Neural progenitor cell (in vitro differentiated cells): Measurements from ENCODE around the gene TNNC2. TPM values are rescaled to one million over a fixed set of nuclear protein-coding genes. Genes with fewer than 3 reads are reported as not detected.

Experiments
- DNase-seq: peaks from one replicate; pipeline ENCODE4 v3.0.0-alpha.2; 2016; ENCODE audit warnings: low spot score
- H2AFZ ChIP-seq: fragments of 200-600 bp; sonication (generic); replicated peaks from 2 replicates; pipeline ENCODE4 v1.6.1; 2016; ENCODE audit warnings: antibody characterized with exemption
- H3F3A ChIP-seq: fragments of 200-600 bp; sonication (generic); 2 replicates; pipeline ENCODE4 v1.6.1; 2016; ENCODE audit warnings: antibody characterized with exemption, low read depth
- H3K27ac ChIP-seq: fragments of 200-600 bp; sonication (generic); 2 replicates; pipeline ENCODE4 v1.5.1; 2016; ENCODE audit warnings: mild to moderate bottlenecking
- H3K27me3 ChIP-seq: fragments of 200-600 bp; sonication (generic); 2 replicates; pipeline ENCODE4 v1.6.1; 2016; ENCODE audit warnings: mild to moderate bottlenecking, moderate library complexity
- H3K36me3 ChIP-seq: fragments of 200-600 bp; sonication (generic); 2 replicates; pipeline ENCODE4 v1.5.1; 2016
- H3K4me1 ChIP-seq: fragments of 200-600 bp; sonication (generic); 2 replicates; pipeline ENCODE4 v1.6.1; 2016; ENCODE audit warnings: mixed run types
- H3K4me2 ChIP-seq: fragments of 200-600 bp; sonication (generic); 2 replicates; pipeline ENCODE4 v1.6.1; 2016
- H3K4me3 ChIP-seq: fragments of 200-600 bp; sonication (generic); 2 replicates; pipeline ENCODE4 v1.5.1; 2016
- H3K79me2 ChIP-seq: fragments of 200-600 bp; sonication (generic); 2 replicates; pipeline ENCODE4 v1.6.1; 2016; ENCODE audit warnings: low read depth
- H3K9ac ChIP-seq: fragments of 200-600 bp; sonication (generic); 2 replicates; pipeline ENCODE4 v1.6.1; 2016
- H3K9me3 ChIP-seq: fragments of 200-600 bp; sonication (generic); 2 replicates; pipeline ENCODE4 v1.5.1; 2016; ENCODE audit warnings: low read depth
- H4K20me1 ChIP-seq: fragments of 200-600 bp; sonication (generic); 2 replicates; pipeline ENCODE4 v1.6.1; 2016; ENCODE audit warnings: low read depth
- H3K27ac Mint-ChIP-seq: 3 replicates; pipeline ENCODE4 v1.8.0; 2021; ENCODE audit warnings: mixed read lengths
- H3K27me3 Mint-ChIP-seq: 2 replicates; pipeline ENCODE4 v1.8.0; 2022; ENCODE audit warnings: low read depth, mild to moderate bottlenecking, inconsistent platforms, moderate library complexity, mixed read lengths; ENCODE audit not compliant: insufficient read depth
- H3K36me3 Mint-ChIP-seq: 3 replicates; pipeline ENCODE4 v1.8.0; 2021; ENCODE audit warnings: mixed read lengths
- H3K4me1 Mint-ChIP-seq: 3 replicates; pipeline ENCODE4 v1.8.0; 2021; ENCODE audit warnings: mixed read lengths
- H3K4me3 Mint-ChIP-seq: 3 replicates; pipeline ENCODE4 v1.8.0; 2021; ENCODE audit warnings: mild to moderate bottlenecking, moderate library complexity, mixed read lengths
- H3K9me3 Mint-ChIP-seq: 3 replicates; pipeline ENCODE4 v1.8.0; 2020; ENCODE audit warnings: mixed read lengths
- CTCF ChIP-seq: fragments of 200-600 bp; sonication (generic); IDR thresholded peaks from 2 replicates; pipeline ENCODE4 v1.5.1; 2017; ENCODE audit warnings: antibody characterized with exemption, mild to moderate bottlenecking
- EZH2 ChIP-seq: fragments of 200-600 bp; sonication (generic); IDR thresholded peaks from 2 replicates; pipeline ENCODE4 v1.6.1; 2017; ENCODE audit warnings: antibody characterized with exemption, mild to moderate bottlenecking, moderate library complexity
- EZH2phosphoT487 ChIP-seq: fragments of 200-600 bp; sonication (generic); IDR thresholded peaks from 2 replicates; pipeline ENCODE4 v1.6.1; 2017; ENCODE audit warnings: antibody characterized with exemption
- total RNA-seq: library from RNA; depleted of rRNA; stranded (reverse); fragments of >200 nt; gene quantifications from 2 replicates; pipeline ENCODE4 v1.2.3, GENCODE V29; 2015; ENCODE audit warnings: low replicate concordance

The TNNC2 gene
- total RNA-seq, 1 donor from 2014 or later, result not detected

- peak overlapping the region; percentile 87 for H3K4me3 ChIP-seq
- H2AFZ ChIP-seq, result peak overlapping the region; percentile 58
- no peaks in the 10 kb centered on the region for H3K9me3 ChIP-seq
- H3F3A ChIP-seq, result no peaks in the 10 kb centered on the region
- peak overlapping the region; percentile 37 for H3K27ac Mint-ChIP-seq
- no peak for DNase-seq
- peaks cover 7% of the 10 kb centered on the region for H3K4me1 ChIP-seq
- H4K20me1 ChIP-seq, result peaks cover 7% of the 10 kb centered on the region
- H3K27me3 ChIP-seq, result no peaks in the 10 kb centered on the region
- peak overlapping the region; percentile 82 for H3K9ac ChIP-seq
- H3K27ac ChIP-seq, result no peak overlapping the region
- H3K4me3 Mint-ChIP-seq, result peak overlapping the region; percentile 98
- H3K27me3 Mint-ChIP-seq, result peaks cover 2% of the 10 kb centered on the region
- peaks cover 12% of the 10 kb centered on the region for H3K36me3 Mint-ChIP-seq
- H3K4me2 ChIP-seq, result peak overlapping the region; percentile 89
- peaks cover 14% of the 10 kb centered on the region for H3K79me2 ChIP-seq
- H3K9me3 Mint-ChIP-seq, result no peaks in the 10 kb centered on the region
- TF ChIP-seq CTCF, result no peak
- H3K4me1 Mint-ChIP-seq, result peaks cover 9% of the 10 kb centered on the region
- H3K36me3 ChIP-seq, result peaks cover 2% of the 10 kb centered on the region
Observed at GRCh38 chr20:45792317-45793118, 34.6 kb downstream of the TNNC2 start.

GRCh38 chr20:45788351-45788750 lies 38.8 kb downstream of the TNNC2 start:
- H3K79me2 ChIP-seq, result peaks cover 14% of the 10 kb centered on the region
- H3K27me3 ChIP-seq, result no peaks in the 10 kb centered on the region
- Mint-ChIP-seq H3K9me3 (no peaks in the 10 kb centered on the region), H3K4me3 (no peak overlapping the region), H3K4me1 (peaks cover 9% of the 10 kb centered on the region), H3K36me3 (no peaks in the 10 kb centered on the region), H3K27ac (no peak overlapping the region), H3K27me3 (peaks cover 8% of the 10 kb centered on the region)
- no peaks in the 10 kb centered on the region for H3F3A ChIP-seq
- TF ChIP-seq EZH2, result no peak
- TF ChIP-seq EZH2phosphoT487, result no peak
- TF ChIP-seq CTCF, result no peak
- H3K4me3 ChIP-seq, result no peak overlapping the region
- H3K9ac ChIP-seq, result no peak overlapping the region
- no peak overlapping the region for H3K4me2 ChIP-seq
- no peaks in the 10 kb centered on the region for H3K36me3 ChIP-seq
- H3K9me3 ChIP-seq, result no peaks in the 10 kb centered on the region
- peaks cover 7% of the 10 kb centered on the region for H4K20me1 ChIP-seq
- peaks cover 7% of the 10 kb centered on the region for H3K4me1 ChIP-seq
- H2AFZ ChIP-seq, result no peak overlapping the region
- H3K27ac ChIP-seq, result no peak overlapping the region
- DNase-seq, result no peak

GRCh38 chr20:45783656-45784294 lies 43.3 kb downstream of the TNNC2 start:
- H3K4me1 ChIP-seq, result no peaks in the 10 kb centered on the region
- Mint-ChIP-seq H3K4me1 (no peaks in the 10 kb centered on the region), H3K36me3 (no peaks in the 10 kb centered on the region), H3K27me3 (peaks cover 6% of the 10 kb centered on the region), H3K4me3 (no peak overlapping the region), H3K9me3 (no peaks in the 10 kb centered on the region), H3K27ac (no peak overlapping the region)
- DNase-seq, result no peak
- no peak for TF ChIP-seq EZH2
- TF ChIP-seq CTCF, result no peak
- TF ChIP-seq EZH2phosphoT487, result no peak
- H3K9ac ChIP-seq, result no peak overlapping the region
- H2AFZ ChIP-seq, result no peak overlapping the region
- H3K36me3 ChIP-seq, result no peaks in the 10 kb centered on the region
- no peak overlapping the region for H3K4me2 ChIP-seq
- no peaks in the 10 kb centered on the region for H3F3A ChIP-seq
- H3K4me3 ChIP-seq, result no peak overlapping the region
- H3K9me3 ChIP-seq, result no peaks in the 10 kb centered on the region
- no peaks in the 10 kb centered on the region for H3K27me3 ChIP-seq
- H4K20me1 ChIP-seq, result no peaks in the 10 kb centered on the region
- no peak overlapping the region for H3K27ac ChIP-seq
- H3K79me2 ChIP-seq, result no peaks in the 10 kb centered on the region
